CD4-positive, alpha-beta T cell (primary cell): ENCODE results near the gene SLAMF1. TPM values are rescaled to one million over a fixed set of nuclear protein-coding genes. Genes with fewer than 3 reads are reported as not detected.

Experiments
- ATAC-seq: fragments of 200-7000 bp; cut with Tn5 transposase; one replicate; pipeline ENCODE4 v1.10.0; 2022; ENCODE audit warnings: mild to moderate bottlenecking; ENCODE audit not compliant: poor library complexity
- CTCF ChIA-PET: fragments of 350-600 bp; sonication (Branson Sonifier 250); formaldehyde crosslinking; loops from one replicate; lab custom pipeline; 2021; ENCODE audit warnings: antibody characterized with exemption, inconsistent platforms; lab: Charles Lee
- POLR2A ChIA-PET: fragments of 350-600 bp; sonication (Branson Sonifier 250); formaldehyde crosslinking; loops from one replicate; lab custom pipeline; 2021; ENCODE audit warnings: antibody characterized with exemption, inconsistent platforms; lab: Charles Lee
- DNase-seq, 14 experiments: peaks; one replicate each; pipeline ENCODE4 v3.0.0-alpha.2; 2013 to 2020; ENCODE audit warnings: mixed read lengths in 2 of 14
- H3K27ac ChIP-seq, 2 donors: one replicate each; pipeline versions ENCODE4 v1.5.1 to v1.7.0; 2013; ENCODE audit warnings: low read length in 2 of 2, low read depth in 1 of 2, mild to moderate bottlenecking in 1 of 2
- H3K27me3 ChIP-seq, 2 experiments: 1 replicate in 1 of 2; 2 replicates in 1 of 2; pipeline versions ENCODE4 v1.6.1 to v1.7.0; 2013; ENCODE audit warnings: low read length in 2 of 2, control low read depth in 1 of 2, mild to moderate bottlenecking in 1 of 2, moderate library complexity in 1 of 2; ENCODE audit not compliant: insufficient read depth in 2 of 2, control insufficient read depth in 1 of 2
- H3K36me3 ChIP-seq: one replicate; pipeline ENCODE4 v1.6.1; 2013; ENCODE audit warnings: low read length, control low read depth; ENCODE audit not compliant: insufficient read depth
- H3K4me1 ChIP-seq: one replicate; pipeline ENCODE4 v1.6.1; 2013; ENCODE audit warnings: low read length, control low read depth; ENCODE audit not compliant: insufficient read depth
- H3K4me3 ChIP-seq: one replicate; pipeline ENCODE4 v1.5.1; 2013; ENCODE audit warnings: mild to moderate bottlenecking, low read length, moderate library complexity
- H3K9me3 ChIP-seq, 2 experiments: 1 replicate in 1 of 2; 2 replicates in 1 of 2; pipeline versions ENCODE4 v1.6.1 to v1.7.0; 2013; ENCODE audit warnings: low read length in 2 of 2, mild to moderate bottlenecking in 2 of 2, control low read depth in 1 of 2, moderate library complexity in 1 of 2; ENCODE audit not compliant: control insufficient read depth in 1 of 2, insufficient read depth in 1 of 2
- H3K27ac Mint-ChIP-seq: one replicate; pipeline ENCODE4 v1.8.0; 2020; ENCODE audit warnings: mixed read lengths
- H3K27me3 Mint-ChIP-seq: one replicate; pipeline ENCODE4 v1.8.0; 2021; ENCODE audit warnings: mixed read lengths
- H3K36me3 Mint-ChIP-seq: one replicate; pipeline ENCODE4 v1.8.0; 2021; ENCODE audit warnings: low read depth, mixed read lengths
- H3K4me1 Mint-ChIP-seq: one replicate; pipeline ENCODE4 v1.8.0; 2021; ENCODE audit warnings: low read depth, mixed read lengths
- H3K4me3 Mint-ChIP-seq: one replicate; pipeline ENCODE4 v1.8.0; 2020; ENCODE audit warnings: mild to moderate bottlenecking, mixed read lengths
- H3K9me3 Mint-ChIP-seq: one replicate; pipeline ENCODE4 v1.8.0; 2020; ENCODE audit warnings: mixed read lengths
- intact Hi-C, 2 experiments: fragments of 100-400 bp; cut with DNase I in 1 of 2; cut with micrococcal nuclease in 1 of 2; formaldehyde crosslinking; loops; one replicate each; pipeline versions ENCODE4 v1.15.1 to v1.9.0; 2023 to 2025; cut with DNase I, micrococcal nuclease
- total RNA-seq, 174 experiments: library from RNA in 2 of 174; stranded (reverse) in 2 of 174; gene quantifications; one replicate each; pipeline ENCODE4 v1.2.3 and lab custom pipeline; 2021 to 2026
- TF ChIP-seq, protein P1 (sequence below): fragments of 200-600 bp; IDR thresholded peaks from one replicate; pipeline ENCODE4 v1.8.0; 2022; ENCODE audit warnings: antibody characterized with exemption, mild to moderate bottlenecking

SLAMF1 gene
- total RNA-seq, 2 experiments from 2014 or later = 39.4 to 39.8 TPM

DNA sequence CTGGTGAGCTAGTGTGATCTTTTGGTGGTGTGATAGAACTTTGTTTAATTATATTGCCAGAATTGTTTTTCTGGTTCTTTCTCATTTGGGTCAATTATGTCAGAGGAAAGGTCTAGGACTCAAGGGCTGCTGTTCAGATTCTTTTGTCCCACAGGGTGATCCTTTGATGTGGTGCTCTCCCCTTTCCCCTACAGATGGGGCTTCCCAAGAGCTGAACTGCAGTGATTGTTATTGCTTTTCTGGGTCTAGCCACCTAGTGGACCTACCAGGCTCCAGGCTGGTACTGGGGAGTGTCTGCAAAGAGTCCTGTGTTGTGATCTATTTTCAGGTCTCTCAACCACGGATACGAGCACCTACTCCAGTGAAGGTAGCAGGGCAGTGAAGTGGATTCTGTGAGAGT is 41.6 kb downstream of the SLAMF1 start:
- ATAC-seq (no peak), DNase-seq (peak in 1 of 14 experiments; percentile 58)
- H3K27me3 ChIP-seq = no peaks in the 10 kb centered on the region
- H3K27ac Mint-ChIP-seq = no peak overlapping the region
- peaks cover 38% of the 10 kb centered on the region for H3K4me1 Mint-ChIP-seq
- H3K4me3 ChIP-seq = no peak overlapping the region
- ChIA-PET CTCF (interaction anchor here (1.0 to 1.6 kb wide), 4 partner anchors 17 to 177 kb away, joined by 3 to 5 read pairs (median 4); no protein-coding TSS in a partner anchor), POLR2A (interaction anchor here (0.6 to 5.3 kb wide), 6 partner anchors 27 to 177 kb away, joined by 3 to 21 read pairs (median 6); partner anchors contain the start of genes CD84 and SLAMF6)
- TF ChIP-seq, protein P1, sequence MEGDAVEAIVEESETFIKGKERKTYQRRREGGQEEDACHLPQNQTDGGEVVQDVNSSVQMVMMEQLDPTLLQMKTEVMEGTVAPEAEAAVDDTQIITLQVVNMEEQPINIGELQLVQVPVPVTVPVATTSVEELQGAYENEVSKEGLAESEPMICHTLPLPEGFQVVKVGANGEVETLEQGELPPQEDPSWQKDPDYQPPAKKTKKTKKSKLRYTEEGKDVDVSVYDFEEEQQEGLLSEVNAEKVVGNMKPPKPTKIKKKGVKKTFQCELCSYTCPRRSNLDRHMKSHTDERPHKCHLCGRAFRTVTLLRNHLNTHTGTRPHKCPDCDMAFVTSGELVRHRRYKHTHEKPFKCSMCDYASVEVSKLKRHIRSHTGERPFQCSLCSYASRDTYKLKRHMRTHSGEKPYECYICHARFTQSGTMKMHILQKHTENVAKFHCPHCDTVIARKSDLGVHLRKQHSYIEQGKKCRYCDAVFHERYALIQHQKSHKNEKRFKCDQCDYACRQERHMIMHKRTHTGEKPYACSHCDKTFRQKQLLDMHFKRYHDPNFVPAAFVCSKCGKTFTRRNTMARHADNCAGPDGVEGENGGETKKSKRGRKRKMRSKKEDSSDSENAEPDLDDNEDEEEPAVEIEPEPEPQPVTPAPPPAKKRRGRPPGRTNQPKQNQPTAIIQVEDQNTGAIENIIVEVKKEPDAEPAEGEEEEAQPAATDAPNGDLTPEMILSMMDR = no peak
- peaks cover 52% of the 10 kb centered on the region for H3K36me3 Mint-ChIP-seq
- peaks cover 29% of the 10 kb centered on the region for H3K36me3 ChIP-seq
- intact Hi-C loops = loop anchor here (5.0 to 10.0 kb wide), 3 partner anchors 113 to 413 kb away; partner anchors contain the start of gene CASQ1 (in 2 of the 2)
- no peaks in the 10 kb centered on the region for H3K27me3 Mint-ChIP-seq
- H3K9me3 Mint-ChIP-seq = peaks cover 15% of the 10 kb centered on the region
- H3K4me3 Mint-ChIP-seq = no peak overlapping the region
- H3K27ac ChIP-seq = no peak overlapping the region
- H3K4me1 ChIP-seq = peaks cover 29% of the 10 kb centered on the region
- H3K9me3 ChIP-seq = peaks cover 5% of the 10 kb centered on the region in 2 experiments

DNA sequence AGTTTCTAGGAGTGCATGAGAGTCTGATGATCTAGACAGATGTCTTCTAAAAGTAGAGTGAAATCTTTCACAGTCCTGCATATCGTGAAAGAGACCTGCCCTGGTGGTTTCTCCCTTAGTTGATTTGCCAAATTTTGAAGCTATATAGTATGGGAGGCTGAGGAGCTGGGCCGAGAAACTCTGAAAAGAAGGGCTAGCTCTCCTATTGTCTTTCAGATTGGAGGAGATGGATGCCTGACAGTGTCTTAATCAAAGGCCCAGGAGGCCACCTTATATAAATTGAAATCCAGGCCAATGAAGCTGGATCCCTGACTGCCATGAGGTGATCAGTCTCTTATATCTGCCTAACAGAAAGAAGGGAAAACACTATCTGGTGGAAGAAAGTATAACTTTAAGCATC is 49.1 kb downstream of the SLAMF1 start:
- TF ChIP-seq, protein P1 = no peak

DNA sequence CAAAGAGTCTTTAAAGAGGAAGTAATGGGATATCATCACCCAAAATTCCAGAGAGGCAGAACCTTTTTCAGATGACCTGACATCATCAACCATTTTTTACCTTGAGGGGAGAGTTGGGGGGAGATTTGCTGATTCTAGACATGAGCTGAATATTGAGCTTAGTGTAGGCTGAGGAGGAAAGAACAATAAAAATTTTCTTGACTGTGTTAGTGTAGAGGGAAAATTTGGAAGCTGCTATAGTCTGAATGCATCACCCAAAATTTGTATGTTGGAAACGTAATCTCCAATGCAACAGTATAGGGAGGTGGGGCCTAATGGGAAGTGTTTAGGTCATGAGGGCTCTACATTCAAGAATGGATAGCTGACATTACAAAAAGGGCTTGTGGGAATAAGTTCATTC is 49.8 kb downstream of the SLAMF1 start:
- TF ChIP-seq, protein P1 = no peak
- Histone ChIP-seq H3K36me3 (no peaks in the 10 kb centered on the region), H3K9me3 (no peaks in the 10 kb centered on the region), H3K27ac (no peak overlapping the region), H3K27me3 (no peaks in the 10 kb centered on the region), H3K4me1 (no peaks in the 10 kb centered on the region), H3K4me3 (no peak overlapping the region)
- DNase-seq (no peak), ATAC-seq (no peak)
- intact Hi-C loops = no loop called here
- ChIA-PET POLR2A (no interaction called here), CTCF (no interaction called here)
- H3K27ac Mint-ChIP-seq = no peak overlapping the region
- no peaks in the 10 kb centered on the region for H3K27me3 Mint-ChIP-seq
- peaks cover 11% of the 10 kb centered on the region for H3K9me3 Mint-ChIP-seq
- no peaks in the 10 kb centered on the region for H3K4me1 Mint-ChIP-seq
- peaks cover 13% of the 10 kb centered on the region for H3K36me3 Mint-ChIP-seq
- H3K4me3 Mint-ChIP-seq = no peak overlapping the region

More for the DNA sequence above, 49.1 kb downstream of the SLAMF1 start:
- Mint-ChIP-seq H3K36me3 (peaks cover 15% of the 10 kb centered on the region), H3K27ac (no peak overlapping the region), H3K9me3 (peaks cover 8% of the 10 kb centered on the region), H3K27me3 (no peaks in the 10 kb centered on the region), H3K4me3 (no peak overlapping the region), H3K4me1 (no peaks in the 10 kb centered on the region)
- Histone ChIP-seq H3K27ac (no peak overlapping the region), H3K27me3 (no peaks in the 10 kb centered on the region), H3K4me3 (no peak overlapping the region), H3K36me3 (no peaks in the 10 kb centered on the region), H3K9me3 (peaks cover 0 to 4% of the 10 kb centered on the region in 2 experiments), H3K4me1 (no peaks in the 10 kb centered on the region)
- POLR2A ChIA-PET = interaction anchor here (1.2 kb wide), 2 partner anchors 20 to 34 kb away, joined by 3 to 4 read pairs; no protein-coding TSS in a partner anchor
- CTCF ChIA-PET = no interaction called here
- intact Hi-C loops = no loop called here
- ATAC-seq = no peak
- DNase-seq = no peak
